Measurements from ENCODE around the gene HS6ST1.

DNA sequence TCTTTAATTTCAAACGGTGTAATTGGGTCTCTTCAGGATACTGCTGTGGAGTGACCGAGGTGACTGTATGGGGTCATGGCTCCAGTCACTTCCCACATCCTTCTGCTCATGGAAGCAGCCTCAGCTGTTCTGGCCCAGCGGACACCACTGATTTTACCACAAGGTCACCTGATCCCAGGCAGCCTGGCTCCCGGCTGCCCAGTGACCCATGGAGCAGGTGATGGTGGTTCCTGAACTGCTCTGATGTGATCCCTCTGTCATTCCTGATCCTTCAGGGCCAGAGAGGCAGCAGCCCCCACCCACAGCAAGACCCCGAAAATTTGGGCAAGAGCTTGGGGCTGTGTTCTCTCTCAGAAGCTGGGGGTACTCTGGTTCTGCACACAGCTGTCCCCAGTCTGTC lies 35.5 kb upstream of the HS6ST1 start:
- TF ChIP-seq, protein P1, sequence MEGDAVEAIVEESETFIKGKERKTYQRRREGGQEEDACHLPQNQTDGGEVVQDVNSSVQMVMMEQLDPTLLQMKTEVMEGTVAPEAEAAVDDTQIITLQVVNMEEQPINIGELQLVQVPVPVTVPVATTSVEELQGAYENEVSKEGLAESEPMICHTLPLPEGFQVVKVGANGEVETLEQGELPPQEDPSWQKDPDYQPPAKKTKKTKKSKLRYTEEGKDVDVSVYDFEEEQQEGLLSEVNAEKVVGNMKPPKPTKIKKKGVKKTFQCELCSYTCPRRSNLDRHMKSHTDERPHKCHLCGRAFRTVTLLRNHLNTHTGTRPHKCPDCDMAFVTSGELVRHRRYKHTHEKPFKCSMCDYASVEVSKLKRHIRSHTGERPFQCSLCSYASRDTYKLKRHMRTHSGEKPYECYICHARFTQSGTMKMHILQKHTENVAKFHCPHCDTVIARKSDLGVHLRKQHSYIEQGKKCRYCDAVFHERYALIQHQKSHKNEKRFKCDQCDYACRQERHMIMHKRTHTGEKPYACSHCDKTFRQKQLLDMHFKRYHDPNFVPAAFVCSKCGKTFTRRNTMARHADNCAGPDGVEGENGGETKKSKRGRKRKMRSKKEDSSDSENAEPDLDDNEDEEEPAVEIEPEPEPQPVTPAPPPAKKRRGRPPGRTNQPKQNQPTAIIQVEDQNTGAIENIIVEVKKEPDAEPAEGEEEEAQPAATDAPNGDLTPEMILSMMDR (IDR thresholded peaks at IDR 0.05; ENCODE audit: extremely low read depth in 1 of 2, insufficient read depth in 1 of 2, low read depth in 1 of 2, low read length in 2 of 2), result no peak
- no peak for TF ChIP-seq POLR2A (IDR thresholded peaks at IDR 0.05; ENCODE audit: low read depth, low read length)
